IMR-90 (cell line): ENCODE data around the gene ENOX1.

Source experiments
- BHLHE40 ChIP-seq: fragments of 150-350 bp; IDR thresholded peaks from 2 replicates; pipeline ENCODE4 v1.6.1; 2016; ENCODE audit warnings: mild to moderate bottlenecking, low read depth, low read length
- CTCF ChIP-seq: conservative IDR thresholded peaks from 2 replicates; pipeline ENCODE4 v1.5.1; 2012; ENCODE audit warnings: mild to moderate bottlenecking, low read depth, low read length, improper control_type of control experiment
- ELK1 ChIP-seq: fragments of 150-350 bp; IDR thresholded peaks from 2 replicates; pipeline ENCODE4 v1.6.1; 2016; ENCODE audit warnings: low read depth, mild to moderate bottlenecking, low read length, moderate library complexity, borderline replicate concordance
- MAZ ChIP-seq: IDR thresholded peaks from 2 replicates; pipeline ENCODE4 v1.6.1; 2012; ENCODE audit warnings: low read depth, mild to moderate bottlenecking, low read length, improper control_type of control experiment, moderate library complexity, borderline replicate concordance
- POLR2A ChIP-seq: IDR thresholded peaks from 2 replicates; pipeline ENCODE4 v1.6.1; 2012; ENCODE audit warnings: mild to moderate bottlenecking, low read depth, low read length
- RAD21 ChIP-seq: IDR thresholded peaks from 2 replicates; pipeline ENCODE4 v1.6.1; 2012; ENCODE audit warnings: low read length, improper control_type of control experiment
- RFX5 ChIP-seq: IDR thresholded peaks from 2 replicates; pipeline ENCODE4 v1.8.0; 2012; ENCODE audit warnings: low read depth, mild to moderate bottlenecking, low read length, moderate library complexity
- SMC3 ChIP-seq: fragments of 150-350 bp; IDR thresholded peaks from 2 replicates; pipeline ENCODE4 v1.6.1; 2016; ENCODE audit warnings: low read depth, mild to moderate bottlenecking, antibody characterized with exemption, low read length, moderate library complexity
- USF2 ChIP-seq: fragments of 150-350 bp; IDR thresholded peaks from 2 replicates; pipeline ENCODE4 v1.6.1; 2017; ENCODE audit warnings: mild to moderate bottlenecking, antibody characterized with exemption, low read length, low read depth

GRCh38 chr13:43339805-43340550 is 446.8 kb downstream of the ENOX1 start:
- TF ChIP-seq CTCF = no peak
- no peak for TF ChIP-seq POLR2A
- no peak for TF ChIP-seq USF2
- no peak for TF ChIP-seq ELK1
- TF ChIP-seq BHLHE40 = no peak
- TF ChIP-seq MAZ = no peak
- TF ChIP-seq RFX5 = no peak
- TF ChIP-seq RAD21 = no peak
- no peak for TF ChIP-seq SMC3
